Right lung (tissue), 5 donors: ENCODE data around the gene MOV10L1. TPM values are rescaled to one million over a fixed set of nuclear protein-coding genes. Genes with fewer than 3 reads are reported as not detected.
A peak's percentile ranks its signal among the peaks of the same experiment; 100 is the strongest.

Experiments
- DNase-seq, 2 donors: peaks; one replicate each; pipeline ENCODE4 v3.0.0-alpha.2; 2013
- polyA plus RNA-seq, 5 donors: library from polyadenylated mRNA; unstranded; fragments of 120-200 nt; gene quantifications; one replicate each; pipeline versions ENCODE4 v1.2.1 to v1.2.3, GENCODE V29; 2013; ENCODE audit warnings: inconsistent platforms in 1 of 5, low replicate concordance in 1 of 5; ENCODE audit not compliant: insufficient read length in 5 of 5, insufficient read depth in 1 of 5

The MOV10L1 gene
- polyA plus RNA-seq, 5 donors: 1.4 to 3.8 (median 2.1) TPM

- DNase-seq: no peak
These were observed 14.3 kb downstream of the MOV10L1 start for GRCh38 chr22:50104141-50104544.

- DNase-seq: peak; percentile 37 to 55
These were observed 15.6 kb downstream of the MOV10L1 start for GRCh38 chr22:50105208-50106100.

- no peak for DNase-seq
These were observed 17.7 kb downstream of the MOV10L1 start for GRCh38 chr22:50107529-50107928.

GRCh38 chr22:50111056-50111455, 21.2 kb downstream of the MOV10L1 start:
- no peak for DNase-seq

GRCh38 chr22:50112151-50113118, 22.6 kb downstream of the MOV10L1 start:
- no peak for DNase-seq

- DNase-seq: peak; percentile 36 to 50
These were observed 24.6 kb downstream of the MOV10L1 start for GRCh38 chr22:50114221-50115021.

- no peak for DNase-seq
These were observed 25.9 kb downstream of the MOV10L1 start for GRCh38 chr22:50115693-50116092.

GRCh38 chr22:50117168-50117762, 27.5 kb downstream of the MOV10L1 start:
- no peak for DNase-seq

- no peak for DNase-seq
These were observed 28.3 kb downstream of the MOV10L1 start for GRCh38 chr22:50118129-50118528.

GRCh38 chr22:50118557-50119168, 28.9 kb downstream of the MOV10L1 start:
- DNase-seq: no peak

GRCh38 chr22:50119169-50119767, 29.5 kb downstream of the MOV10L1 start:
- DNase-seq: no peak

- no peak for DNase-seq
These were observed 30.0 kb downstream of the MOV10L1 start for GRCh38 chr22:50119768-50120251.

- no peak for DNase-seq
These were observed 31.5 kb downstream of the MOV10L1 start for GRCh38 chr22:50121202-50121740.

GRCh38 chr22:50123119-50123518, 33.3 kb downstream of the MOV10L1 start:
- DNase-seq: no peak

GRCh38 chr22:50125029-50125428, 35.2 kb downstream of the MOV10L1 start:
- no peak for DNase-seq

- DNase-seq: no peak
These were observed 39.4 kb downstream of the MOV10L1 start for GRCh38 chr22:50129121-50129736.

- DNase-seq: no peak
These were observed 42.1 kb downstream of the MOV10L1 start for GRCh38 chr22:50131894-50132293.

- DNase-seq: no peak
These were observed 44.7 kb downstream of the MOV10L1 start for GRCh38 chr22:50134481-50134880.

GRCh38 chr22:50136581-50137015, 46.8 kb downstream of the MOV10L1 start:
- no peak for DNase-seq
